GM12892 (cell line): ENCODE results near the gene TRIM8.

Experiments used
- POLR2A ChIP-seq: IDR thresholded peaks from 2 replicates; pipeline ENCODE4 v1.6.1; 2011; ENCODE audit warnings: low read depth, low read length, control low read depth
- POLR2AphosphoS5 ChIP-seq: IDR thresholded peaks from 2 replicates; pipeline ENCODE4 v1.6.1; 2011; ENCODE audit warnings: low read depth, low read length, control low read depth
- TAF1 ChIP-seq: IDR thresholded peaks from 2 replicates; pipeline ENCODE4 v1.6.1; 2011; ENCODE audit warnings: low read depth, mild to moderate bottlenecking, control low read depth, low read length, borderline replicate concordance

GRCh38 chr10:102627291-102627735 lies 17.0 kb upstream of the TRIM8 start:
- TF ChIP-seq POLR2A (no peak), POLR2AphosphoS5 (no peak), TAF1 (no peak)
